ENCODE results near the gene VSIG2. TPM values are rescaled to one million over a fixed set of nuclear protein-coding genes. Genes with fewer than 3 reads are reported as not detected.

The VSIG2 gene
- total and polyA plus RNA-seq, 2 experiments from 2014 or later: not detected

DNA sequence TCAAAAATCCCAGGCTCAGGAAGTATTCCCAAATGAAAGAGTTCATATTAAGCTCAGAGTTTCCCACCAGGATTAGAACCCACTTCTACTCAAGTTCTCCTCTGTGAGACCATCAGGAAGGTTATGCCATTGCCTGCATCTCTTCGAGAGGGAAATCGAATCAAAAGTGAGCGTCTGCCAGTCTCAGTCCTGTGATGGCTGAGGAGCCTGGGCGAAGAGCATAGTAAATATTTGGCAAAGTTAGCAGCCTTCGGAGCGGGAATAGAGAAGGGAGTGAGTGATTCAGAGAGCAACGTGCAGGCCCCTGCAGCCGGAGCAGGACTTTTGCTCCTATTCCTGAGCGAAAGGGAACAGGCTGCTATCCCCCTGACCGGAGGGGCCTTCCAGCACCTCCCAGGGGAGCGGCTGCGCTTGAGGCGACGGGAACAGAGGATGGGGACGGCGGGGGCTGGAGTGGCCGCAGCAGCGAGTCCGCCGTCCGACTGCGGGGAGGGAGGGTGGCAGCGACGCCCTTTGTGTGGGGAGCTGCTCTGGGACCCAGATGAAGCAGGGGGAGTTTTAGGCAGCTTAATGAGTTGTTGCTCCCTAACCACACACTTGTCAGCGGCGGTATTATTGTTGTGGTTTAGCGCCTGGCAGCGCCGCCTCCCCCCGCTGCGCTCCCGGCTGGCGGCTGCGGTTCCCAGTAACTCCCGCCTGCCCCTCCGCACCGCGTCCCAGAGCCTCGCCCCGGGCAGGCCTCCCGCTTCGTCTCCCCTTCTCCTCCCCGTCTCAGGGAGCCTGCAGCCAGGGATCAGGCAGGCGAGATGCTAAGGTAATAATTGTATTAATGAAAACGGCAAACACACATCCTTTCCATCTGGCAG is 34.0 kb downstream of the VSIG2 start:
- ATAC-seq (peak; percentile 86), DNase-seq (ENCODE audit: low spot score) (peak; percentile 66)
- no peak overlapping the region for H3K27ac ChIP-seq (ENCODE audit: low read depth)
- no peaks in the 10 kb centered on the region for H3F3A ChIP-seq (replicated peaks; ENCODE audit: low read depth)
- H3K36me3 ChIP-seq (ENCODE audit: insufficient read depth): no peaks in the 10 kb centered on the region
- H3K9me2 ChIP-seq (ENCODE audit: insufficient read depth): no peaks in the 10 kb centered on the region
- H3K4me2 ChIP-seq: peak overlapping the region; percentile 88
- H3K4me1 ChIP-seq (ENCODE audit: insufficient read depth): peaks cover 14% of the 10 kb centered on the region; the same call in 1 of the 2 replicates
- H3K4me3 ChIP-seq: peak overlapping the region; percentile 76
- H3K27me3 Mint-ChIP-seq (ENCODE audit: insufficient read depth, low read depth, poor library complexity): peaks cover 72% of the 10 kb centered on the region
- peak overlapping the region; percentile 95 for H2AFZ ChIP-seq
- peaks cover 93% of the 10 kb centered on the region for H3K27me3 ChIP-seq (ENCODE audit: insufficient read depth)
- H3K4me3 Mint-ChIP-seq: peak overlapping the region; percentile 85
- no peaks in the 10 kb centered on the region for H3K79me2 ChIP-seq (replicated peaks; ENCODE audit: insufficient read depth)
- no peaks in the 10 kb centered on the region; the same call in none of the 2 replicates for H4K20me1 ChIP-seq (replicated peaks; ENCODE audit: insufficient read depth)
- H3K36me3 Mint-ChIP-seq (ENCODE audit: low read depth): no peaks in the 10 kb centered on the region
- H3K27ac Mint-ChIP-seq: no peak overlapping the region
- no peaks in the 10 kb centered on the region for H3K9me3 Mint-ChIP-seq
- TF ChIP-seq ZNF114 (CRISPR knock-in tag; IDR thresholded peaks at IDR 0.05): no peak
- peak; percentile 81 for TF ChIP-seq EZH2 (IDR thresholded peaks at IDR 0.05; ENCODE audit: low read depth, unreplicated experiment)
- TF ChIP-seq REST (IDR thresholded peaks at IDR 0.05; ENCODE audit: unreplicated experiment): no peak
- TF ChIP-seq EZH2phosphoT487 (IDR thresholded peaks at IDR 0.05; ENCODE audit: unreplicated experiment): no peak
- H3K4me1 Mint-ChIP-seq: peaks cover 40% of the 10 kb centered on the region

GRCh38 chr11:124717421-124717785 is 34.7 kb downstream of the VSIG2 start:
- H3K36me3 ChIP-seq (ENCODE audit: insufficient read depth): no peaks in the 10 kb centered on the region
- no peaks in the 10 kb centered on the region for H3K9me2 ChIP-seq (ENCODE audit: insufficient read depth)
- H3K79me2 ChIP-seq (replicated peaks; ENCODE audit: insufficient read depth): no peaks in the 10 kb centered on the region
- no peaks in the 10 kb centered on the region for H3K36me3 Mint-ChIP-seq (ENCODE audit: low read depth)
- peak overlapping the region; percentile 95; the same call in 1 of the 2 replicates for H2AFZ ChIP-seq
- peak overlapping the region; percentile 85 for H3K4me3 Mint-ChIP-seq
- no peaks in the 10 kb centered on the region for H3F3A ChIP-seq (replicated peaks; ENCODE audit: low read depth)
- H3K27ac ChIP-seq (ENCODE audit: low read depth): no peak overlapping the region
- peak overlapping the region; percentile 76 for H3K4me3 ChIP-seq
- no peaks in the 10 kb centered on the region for H3K9me3 Mint-ChIP-seq
- DNase-seq (ENCODE audit: low spot score) (no peak), ATAC-seq (no peak)
- H3K27me3 Mint-ChIP-seq (ENCODE audit: insufficient read depth, low read depth, poor library complexity): peaks cover 66% of the 10 kb centered on the region
- peaks cover 34% of the 10 kb centered on the region for H3K4me1 Mint-ChIP-seq
- H3K4me2 ChIP-seq: peak overlapping the region; percentile 88
- no peaks in the 10 kb centered on the region; the same call in none of the 2 replicates for H4K20me1 ChIP-seq (replicated peaks; ENCODE audit: insufficient read depth)
- H3K4me1 ChIP-seq (ENCODE audit: insufficient read depth): peaks cover 14% of the 10 kb centered on the region; the same call in 1 of the 2 replicates
- H3K27ac Mint-ChIP-seq: no peak overlapping the region
- H3K27me3 ChIP-seq (ENCODE audit: insufficient read depth): peaks cover 88% of the 10 kb centered on the region
- TF ChIP-seq ZNF331 (CRISPR knock-in tag; IDR thresholded peaks at IDR 0.05; ENCODE audit: low read depth) (no peak), ZNF114 (CRISPR knock-in tag; IDR thresholded peaks at IDR 0.05) (no peak), EZH2 (IDR thresholded peaks at IDR 0.05; ENCODE audit: low read depth, unreplicated experiment) (no peak), EZH2phosphoT487 (IDR thresholded peaks at IDR 0.05; ENCODE audit: unreplicated experiment) (no peak), ZNF462 (CRISPR knock-in tag; IDR thresholded peaks at IDR 0.05) (no peak), JUNB (IDR thresholded peaks at IDR 0.05; ENCODE audit: unreplicated experiment) (no peak)
- TF ChIP-seq, protein P1, sequence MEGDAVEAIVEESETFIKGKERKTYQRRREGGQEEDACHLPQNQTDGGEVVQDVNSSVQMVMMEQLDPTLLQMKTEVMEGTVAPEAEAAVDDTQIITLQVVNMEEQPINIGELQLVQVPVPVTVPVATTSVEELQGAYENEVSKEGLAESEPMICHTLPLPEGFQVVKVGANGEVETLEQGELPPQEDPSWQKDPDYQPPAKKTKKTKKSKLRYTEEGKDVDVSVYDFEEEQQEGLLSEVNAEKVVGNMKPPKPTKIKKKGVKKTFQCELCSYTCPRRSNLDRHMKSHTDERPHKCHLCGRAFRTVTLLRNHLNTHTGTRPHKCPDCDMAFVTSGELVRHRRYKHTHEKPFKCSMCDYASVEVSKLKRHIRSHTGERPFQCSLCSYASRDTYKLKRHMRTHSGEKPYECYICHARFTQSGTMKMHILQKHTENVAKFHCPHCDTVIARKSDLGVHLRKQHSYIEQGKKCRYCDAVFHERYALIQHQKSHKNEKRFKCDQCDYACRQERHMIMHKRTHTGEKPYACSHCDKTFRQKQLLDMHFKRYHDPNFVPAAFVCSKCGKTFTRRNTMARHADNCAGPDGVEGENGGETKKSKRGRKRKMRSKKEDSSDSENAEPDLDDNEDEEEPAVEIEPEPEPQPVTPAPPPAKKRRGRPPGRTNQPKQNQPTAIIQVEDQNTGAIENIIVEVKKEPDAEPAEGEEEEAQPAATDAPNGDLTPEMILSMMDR (conservative IDR thresholded peaks at IDR 0.05; ENCODE audit: low read depth in 2 of 2): no peak

All from GM23338 (cell line).